H9 (cell line): Measurements from ENCODE around the gene NKIRAS2. TPM values are rescaled to one million over a fixed set of nuclear protein-coding genes. Genes with fewer than 3 reads are reported as not detected.

Experiments
- DNase-seq: peaks from one replicate; pipeline ENCODE4 v3.0.0-alpha.2; 2017
- H2AFZ ChIP-seq: one replicate; pipeline ENCODE4 v1.6.1; 2013; ENCODE audit warnings: mild to moderate bottlenecking, low read length, control low read depth, moderate library complexity
- H2AK5ac ChIP-seq: 2 replicates; pipeline ENCODE4 v1.6.1; 2013; ENCODE audit warnings: low read length, control low read depth, mixed read lengths; ENCODE audit not compliant: insufficient read length
- H2BK120ac ChIP-seq: one replicate; pipeline ENCODE4 v1.6.1; 2013; ENCODE audit warnings: low read depth, mild to moderate bottlenecking, low read length, control low read depth, inconsistent platforms; ENCODE audit not compliant: poor library complexity, severe bottlenecking
- H2BK12ac ChIP-seq: 2 replicates; pipeline ENCODE4 v1.6.1; 2013; ENCODE audit warnings: low read length, control low read depth, mixed read lengths, low read depth; ENCODE audit not compliant: insufficient read length
- H2BK15ac ChIP-seq: 2 replicates; pipeline ENCODE4 v1.6.1; 2013; ENCODE audit warnings: low read depth, low read length, control low read depth
- H2BK20ac ChIP-seq: one replicate; pipeline ENCODE4 v1.6.1; 2013; ENCODE audit warnings: low read depth, mild to moderate bottlenecking, low read length, control low read depth, inconsistent platforms; ENCODE audit not compliant: poor library complexity, severe bottlenecking
- H2BK5ac ChIP-seq: 2 replicates; pipeline ENCODE4 v1.6.1; 2013; ENCODE audit warnings: low read length, control low read depth, mixed read lengths; ENCODE audit not compliant: insufficient read length
- H3K14ac ChIP-seq: 2 replicates; pipeline ENCODE4 v1.6.1; 2013; ENCODE audit warnings: low read length, control low read depth; ENCODE audit not compliant: insufficient read depth
- H3K18ac ChIP-seq: 2 replicates; pipeline ENCODE4 v1.6.1; 2013; ENCODE audit warnings: low read depth, mild to moderate bottlenecking, mixed read lengths, low read length, control low read depth; ENCODE audit not compliant: insufficient read length
- H3K23ac ChIP-seq: 2 replicates; pipeline ENCODE4 v1.6.1; 2013; ENCODE audit warnings: low read length, control low read depth, mixed read lengths, low read depth; ENCODE audit not compliant: insufficient read length
- H3K23me2 ChIP-seq: 2 replicates; pipeline ENCODE4 v1.6.1; 2013; ENCODE audit warnings: low read depth, mild to moderate bottlenecking, mixed read lengths, low read length, control low read depth; ENCODE audit not compliant: insufficient read length, poor library complexity, severe bottlenecking
- H3K27ac ChIP-seq: 2 replicates; pipeline ENCODE4 v1.5.1; 2013; ENCODE audit warnings: low read length, control low read depth, mixed read lengths, low read depth; ENCODE audit not compliant: insufficient read length
- H3K27me3 ChIP-seq: 2 replicates; pipeline ENCODE4 v1.6.1; 2013; ENCODE audit warnings: low read length, control low read depth, inconsistent platforms; ENCODE audit not compliant: insufficient read depth
- H3K4ac ChIP-seq: 2 replicates; pipeline ENCODE4 v1.6.1; 2013; ENCODE audit warnings: low read depth, mild to moderate bottlenecking, control low read depth, inconsistent platforms, low read length, moderate library complexity
- H3K4me1 ChIP-seq: 2 replicates; pipeline ENCODE4 v1.6.1; 2013; ENCODE audit warnings: low read length, control low read depth, inconsistent platforms; ENCODE audit not compliant: insufficient read depth
- H3K4me2 ChIP-seq: 2 replicates; pipeline ENCODE4 v1.6.1; 2013; ENCODE audit warnings: low read length, control low read depth, mixed read lengths; ENCODE audit not compliant: insufficient read length, insufficient read depth
- H3K56ac ChIP-seq: 2 replicates; pipeline ENCODE4 v1.6.1; 2013; ENCODE audit warnings: low read depth, mild to moderate bottlenecking, mixed read lengths, low read length, control low read depth; ENCODE audit not compliant: insufficient read length
- H3K79me1 ChIP-seq: 2 replicates; pipeline ENCODE4 v1.6.1; 2013; ENCODE audit warnings: low read depth, mild to moderate bottlenecking, moderate library complexity, low read length, control low read depth, inconsistent platforms; ENCODE audit not compliant: insufficient read depth, poor library complexity, severe bottlenecking
- H3K79me2 ChIP-seq: 2 replicates; pipeline ENCODE4 v1.6.1; 2013; ENCODE audit warnings: low read length, control low read depth, inconsistent platforms; ENCODE audit not compliant: insufficient read depth
- H3K9ac ChIP-seq: 2 replicates; pipeline ENCODE4 v1.6.1; 2013; ENCODE audit warnings: low read length, control low read depth, mixed read lengths; ENCODE audit not compliant: insufficient read length; ENCODE audit errors: extremely low read depth
- H3K9me3 ChIP-seq: one replicate; pipeline ENCODE4 v1.6.1; 2013; ENCODE audit warnings: low read depth, low read length, inconsistent platforms; ENCODE audit not compliant: control insufficient read depth
- H3T11ph ChIP-seq: one replicate; pipeline ENCODE4 v1.6.1; 2013; ENCODE audit warnings: mild to moderate bottlenecking, low read length, control low read depth, inconsistent platforms
- H4K20me1 ChIP-seq: one replicate; pipeline ENCODE4 v1.6.1; 2013; ENCODE audit not compliant: control insufficient read depth, insufficient read length, insufficient read depth
- H4K5ac ChIP-seq: 2 replicates; pipeline ENCODE4 v1.6.1; 2013; ENCODE audit warnings: low read depth, mild to moderate bottlenecking, mixed read lengths, low read length, control low read depth; ENCODE audit not compliant: insufficient read length
- H4K8ac ChIP-seq: replicated peaks from 2 replicates; pipeline ENCODE4 v1.6.1; 2013; ENCODE audit warnings: low read length, control low read depth, mixed read lengths, low read depth; ENCODE audit not compliant: insufficient read length
- H4K91ac ChIP-seq: 2 replicates; pipeline ENCODE4 v1.6.1; 2013; ENCODE audit warnings: low read depth, mild to moderate bottlenecking, moderate library complexity, mixed read lengths, low read length, control low read depth; ENCODE audit not compliant: insufficient read length
- H3K27ac Mint-ChIP-seq, 3 experiments: 2 replicates in 2 of 3; 3 replicates in 1 of 3; pipeline ENCODE4 v1.8.0; 2020 to 2021; ENCODE audit warnings: mixed read lengths in 3 of 3, mild to moderate bottlenecking in 1 of 3, moderate library complexity in 1 of 3
- H3K27me3 Mint-ChIP-seq: 2 replicates; pipeline ENCODE4 v1.8.0; 2021; ENCODE audit warnings: low read depth, mild to moderate bottlenecking, moderate library complexity, mixed read lengths
- H3K36me3 Mint-ChIP-seq, 3 experiments: 2 replicates in 2 of 3; 3 replicates in 1 of 3; pipeline ENCODE4 v1.8.0; 2020 to 2021; ENCODE audit warnings: low read depth in 3 of 3, mixed read lengths in 3 of 3; ENCODE audit not compliant: insufficient read depth in 1 of 3
- H3K4me1 Mint-ChIP-seq, 2 experiments: 2 replicates each; pipeline ENCODE4 v1.8.0; 2020; ENCODE audit warnings: mixed read lengths in 2 of 2
- H3K4me3 Mint-ChIP-seq, 2 experiments: 2 replicates in 1 of 2; 3 replicates in 1 of 2; pipeline ENCODE4 v1.8.0; 2020 to 2021; ENCODE audit warnings: mild to moderate bottlenecking in 2 of 2, mixed read lengths in 2 of 2, moderate library complexity in 1 of 2
- H3K9me3 Mint-ChIP-seq, 2 experiments: 2 replicates in 1 of 2; 3 replicates in 1 of 2; pipeline ENCODE4 v1.8.0; 2020; ENCODE audit warnings: mild to moderate bottlenecking in 2 of 2, mixed read lengths in 2 of 2, moderate library complexity in 1 of 2
- WGBS: extraction: QIAGEN DNeasy Blood & Tissue Kit; methylation state at CpG from one replicate; pipeline ENCODE4 v1.1.7; 2013; ENCODE audit warnings: missing lambda C conversion rate, low lambda C conversion rate, mixed read lengths; ENCODE audit not compliant: insufficient read length; ENCODE audit errors: extremely low coverage; 5-methylcytosine and 5-hydroxymethylcytosine counted together
- total RNA-seq: library from RNA; stranded (reverse); gene quantifications from 2 replicates; pipeline ENCODE4 v1.2.1, GENCODE V29; 2021
- TF ChIP-seq, protein P1 (sequence below): fragments of 200-600 bp; sonication (generic); conservative IDR thresholded peaks from 3 replicates; pipeline ENCODE4 v1.8.0; 2021; ENCODE audit warnings: antibody characterized with exemption, mild to moderate bottlenecking

NKIRAS2 gene
- total RNA-seq, 1 experiment from 2014 or later = 37.1 TPM

- Histone ChIP-seq H2AK5ac (no peak overlapping the region), H3K18ac (no peak overlapping the region), H3K4me2 (no peak overlapping the region), H2BK120ac (no peak overlapping the region), H3K79me1 (no peaks in the 10 kb centered on the region), H3K9ac (no peak overlapping the region), H3K27ac (no peak overlapping the region), H3T11ph (no peak overlapping the region), H3K4me1 (no peaks in the 10 kb centered on the region), H3K23me2 (no peaks in the 10 kb centered on the region), H4K91ac (no peak overlapping the region), H2BK5ac (no peak overlapping the region), H3K27me3 (no peaks in the 10 kb centered on the region), H3K79me2 (peaks cover 19% of the 10 kb centered on the region; the same call in 1 of the 2 replicates), H2AFZ (no peak overlapping the region), H3K56ac (no peak overlapping the region), H2BK20ac (no peak overlapping the region), H3K9me3 (no peaks in the 10 kb centered on the region), H4K5ac (no peak overlapping the region), H4K8ac (no peak overlapping the region), H3K4ac (no peak overlapping the region), H2BK12ac (no peak overlapping the region), H2BK15ac (no peak overlapping the region), H3K14ac (no peak overlapping the region), H3K23ac (no peak overlapping the region), H4K20me1 (no peaks in the 10 kb centered on the region)
- no CpG with 5 or more reads among the region's 1 CpG for WGBS
- Mint-ChIP-seq H3K27ac (peak overlapping the region in 1 of 3 experiments; percentile 74; a peak in 2 of 7 replicates), H3K9me3 (no peaks in the 10 kb centered on the region), H3K36me3 (peaks cover 27 to 54% (median 36%) of the 10 kb centered on the region in 3 experiments; a peak in 6 of 7 replicates), H3K27me3 (no peaks in the 10 kb centered on the region), H3K4me1 (peaks cover 11 to 14% of the 10 kb centered on the region in 2 experiments), H3K4me3 (no peak overlapping the region)
- TF ChIP-seq, protein P1, sequence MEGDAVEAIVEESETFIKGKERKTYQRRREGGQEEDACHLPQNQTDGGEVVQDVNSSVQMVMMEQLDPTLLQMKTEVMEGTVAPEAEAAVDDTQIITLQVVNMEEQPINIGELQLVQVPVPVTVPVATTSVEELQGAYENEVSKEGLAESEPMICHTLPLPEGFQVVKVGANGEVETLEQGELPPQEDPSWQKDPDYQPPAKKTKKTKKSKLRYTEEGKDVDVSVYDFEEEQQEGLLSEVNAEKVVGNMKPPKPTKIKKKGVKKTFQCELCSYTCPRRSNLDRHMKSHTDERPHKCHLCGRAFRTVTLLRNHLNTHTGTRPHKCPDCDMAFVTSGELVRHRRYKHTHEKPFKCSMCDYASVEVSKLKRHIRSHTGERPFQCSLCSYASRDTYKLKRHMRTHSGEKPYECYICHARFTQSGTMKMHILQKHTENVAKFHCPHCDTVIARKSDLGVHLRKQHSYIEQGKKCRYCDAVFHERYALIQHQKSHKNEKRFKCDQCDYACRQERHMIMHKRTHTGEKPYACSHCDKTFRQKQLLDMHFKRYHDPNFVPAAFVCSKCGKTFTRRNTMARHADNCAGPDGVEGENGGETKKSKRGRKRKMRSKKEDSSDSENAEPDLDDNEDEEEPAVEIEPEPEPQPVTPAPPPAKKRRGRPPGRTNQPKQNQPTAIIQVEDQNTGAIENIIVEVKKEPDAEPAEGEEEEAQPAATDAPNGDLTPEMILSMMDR = no peak
- DNase-seq = no peak
Observed at GRCh38 chr17:42005166-42005565, 14.7 kb upstream of the NKIRAS2 start.
